ENCODE data around the gene DCLK1.
A peak's percentile ranks its signal among the peaks of the same experiment; 100 is the strongest.

The DCLK1 gene

GRCh38 chr13:36126491-36126890, 4.7 kb downstream of the DCLK1 start:
- no peak overlapping the region for H3K4me3 ChIP-seq (replicated peaks in 1 of 2; ENCODE audit: low read depth in 2 of 2, low read length in 2 of 2)
- no peak for DNase-seq (ENCODE audit: low read depth in 2 of 2)
- TF ChIP-seq CTCF (IDR thresholded peaks at IDR 0.05; ENCODE audit: low read depth, low read length): no peak

- H3K4me3 ChIP-seq (replicated peaks in 1 of 2; ENCODE audit: low read depth in 2 of 2, low read length in 2 of 2): no peak overlapping the region
- no peak for DNase-seq (ENCODE audit: low read depth in 2 of 2)
- no peak for TF ChIP-seq CTCF (IDR thresholded peaks at IDR 0.05; ENCODE audit: low read depth, low read length)
Observed at GRCh38 chr13:36125841-36126240, 5.3 kb downstream of the DCLK1 start.

GRCh38 chr13:36124236-36124822, 6.9 kb downstream of the DCLK1 start:
- no peak overlapping the region for H3K4me3 ChIP-seq (replicated peaks in 1 of 2; ENCODE audit: low read depth in 2 of 2, low read length in 2 of 2)
- TF ChIP-seq CTCF (IDR thresholded peaks at IDR 0.05; ENCODE audit: low read depth, low read length): no peak
- peak; percentile 64 to 82 for DNase-seq (ENCODE audit: low read depth in 2 of 2)

GRCh38 chr13:36115306-36115705, 15.9 kb downstream of the DCLK1 start:
- TF ChIP-seq CTCF (IDR thresholded peaks at IDR 0.05; ENCODE audit: low read depth, low read length): no peak
- DNase-seq (ENCODE audit: low read depth in 2 of 2): no peak
- no peak overlapping the region for H3K4me3 ChIP-seq (replicated peaks in 1 of 2; ENCODE audit: low read depth in 2 of 2, low read length in 2 of 2)

GRCh38 chr13:36114233-36114632, 16.9 kb downstream of the DCLK1 start:
- no peak overlapping the region for H3K4me3 ChIP-seq (replicated peaks in 1 of 2; ENCODE audit: low read depth in 2 of 2, low read length in 2 of 2)

GRCh38 chr13:36108954-36109353, 22.2 kb downstream of the DCLK1 start:
- TF ChIP-seq CTCF (IDR thresholded peaks at IDR 0.05; ENCODE audit: low read depth, low read length): no peak
- H3K4me3 ChIP-seq (replicated peaks in 1 of 2; ENCODE audit: low read depth in 2 of 2, low read length in 2 of 2): no peak overlapping the region
- no peak for DNase-seq (ENCODE audit: low read depth in 2 of 2)

More at GRCh38 chr13:36114233-36114632, 16.9 kb downstream of the DCLK1 start:
- no peak for TF ChIP-seq CTCF (IDR thresholded peaks at IDR 0.05; ENCODE audit: low read depth, low read length)
- DNase-seq (ENCODE audit: low read depth in 2 of 2): no peak

- no peak for DNase-seq (ENCODE audit: low read depth in 2 of 2)
- no peak overlapping the region for H3K4me3 ChIP-seq (replicated peaks in 1 of 2; ENCODE audit: low read depth in 2 of 2, low read length in 2 of 2)
- no peak for TF ChIP-seq CTCF (IDR thresholded peaks at IDR 0.05; ENCODE audit: low read depth, low read length)
Observed at GRCh38 chr13:36108342-36108741, 22.8 kb downstream of the DCLK1 start.
